ENCODE results near the gene RXFP2.

- TF ChIP-seq, protein P1, sequence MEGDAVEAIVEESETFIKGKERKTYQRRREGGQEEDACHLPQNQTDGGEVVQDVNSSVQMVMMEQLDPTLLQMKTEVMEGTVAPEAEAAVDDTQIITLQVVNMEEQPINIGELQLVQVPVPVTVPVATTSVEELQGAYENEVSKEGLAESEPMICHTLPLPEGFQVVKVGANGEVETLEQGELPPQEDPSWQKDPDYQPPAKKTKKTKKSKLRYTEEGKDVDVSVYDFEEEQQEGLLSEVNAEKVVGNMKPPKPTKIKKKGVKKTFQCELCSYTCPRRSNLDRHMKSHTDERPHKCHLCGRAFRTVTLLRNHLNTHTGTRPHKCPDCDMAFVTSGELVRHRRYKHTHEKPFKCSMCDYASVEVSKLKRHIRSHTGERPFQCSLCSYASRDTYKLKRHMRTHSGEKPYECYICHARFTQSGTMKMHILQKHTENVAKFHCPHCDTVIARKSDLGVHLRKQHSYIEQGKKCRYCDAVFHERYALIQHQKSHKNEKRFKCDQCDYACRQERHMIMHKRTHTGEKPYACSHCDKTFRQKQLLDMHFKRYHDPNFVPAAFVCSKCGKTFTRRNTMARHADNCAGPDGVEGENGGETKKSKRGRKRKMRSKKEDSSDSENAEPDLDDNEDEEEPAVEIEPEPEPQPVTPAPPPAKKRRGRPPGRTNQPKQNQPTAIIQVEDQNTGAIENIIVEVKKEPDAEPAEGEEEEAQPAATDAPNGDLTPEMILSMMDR (IDR thresholded peaks at IDR 0.05): no peak
- no peak for TF ChIP-seq POLR2A (IDR thresholded peaks at IDR 0.05)
Measured at GRCh38 chr13:31767175-31767900, 28.0 kb downstream of the RXFP2 start.
